Measurements from ENCODE around the gene ANAPC10.
"Not testable (repeated sequence)": the region's sequence is repeated elsewhere in the genome, so short reads cannot be mapped to it uniquely, and the experiment has no call there.

Gene ANAPC10

GRCh38 chr4:145003675-145004074 lies 94.3 kb downstream of the ANAPC10 start:
- no peak for DNase-seq (ENCODE audit: low spot score)

- DNase-seq (ENCODE audit: low spot score), result no peak
These were observed 96.4 kb downstream of the ANAPC10 start for GRCh38 chr4:145001635-145002034.

- DNase-seq (ENCODE audit: low spot score), result not testable (repeated sequence)
These were observed 97.3 kb downstream of the ANAPC10 start for GRCh38 chr4:145000656-145001055.

GRCh38 chr4:144989306-144989705 lies 108.7 kb downstream of the ANAPC10 start:
- no peak for DNase-seq (ENCODE audit: low spot score)

GRCh38 chr4:144985531-144985930 lies 112.5 kb downstream of the ANAPC10 start:
- DNase-seq (ENCODE audit: low spot score), result no peak

GRCh38 chr4:144985014-144985413 lies 113.0 kb downstream of the ANAPC10 start:
- no peak for DNase-seq (ENCODE audit: low spot score)

GRCh38 chr4:144984241-144984640 lies 113.8 kb downstream of the ANAPC10 start:
- DNase-seq (ENCODE audit: low spot score), result no peak

GRCh38 chr4:144975718-144976117 lies 122.3 kb downstream of the ANAPC10 start:
- DNase-seq (ENCODE audit: low spot score), result no peak

GRCh38 chr4:144970597-144970996 lies 127.4 kb downstream of the ANAPC10 start:
- no peak for DNase-seq (ENCODE audit: low spot score)

GRCh38 chr4:144969821-144970220 lies 128.2 kb downstream of the ANAPC10 start:
- DNase-seq (ENCODE audit: low spot score), result no peak

- no peak for DNase-seq (ENCODE audit: low spot score)
These were observed 129.4 kb downstream of the ANAPC10 start for GRCh38 chr4:144968606-144969005.

GRCh38 chr4:144967161-144967560 lies 130.8 kb downstream of the ANAPC10 start:
- no peak for DNase-seq (ENCODE audit: low spot score)

- no peak for DNase-seq (ENCODE audit: low spot score)
These were observed 135.7 kb downstream of the ANAPC10 start for GRCh38 chr4:144962300-144962699.

- no peak for DNase-seq (ENCODE audit: low spot score)
These were observed 142.9 kb downstream of the ANAPC10 start for GRCh38 chr4:144955104-144955503.

GRCh38 chr4:144954230-144954629 lies 143.8 kb downstream of the ANAPC10 start:
- DNase-seq (ENCODE audit: low spot score), result no peak

- no peak for DNase-seq (ENCODE audit: low spot score)
These were observed 149.6 kb downstream of the ANAPC10 start for GRCh38 chr4:144948421-144948820.

GRCh38 chr4:144948009-144948408 lies 150.0 kb downstream of the ANAPC10 start:
- no peak for DNase-seq (ENCODE audit: low spot score)
